GM23338 (cell line): Measurements from ENCODE around the gene VAMP2. TPM values are rescaled to one million over a fixed set of nuclear protein-coding genes. Genes with fewer than 3 reads are reported as not detected.
A peak's percentile ranks its signal among the peaks of the same experiment; 100 is the strongest.

ENCODE experiments used
- ATAC-seq: fragments of 200-7000 bp; cut with Tn5 transposase; 3 replicates; pipeline ENCODE4 v1.9.1; 2020
- DNase-seq: peaks from one replicate; pipeline ENCODE4 v3.0.0-alpha.2; 2015; ENCODE audit warnings: low spot score
- H2AFZ ChIP-seq: fragments of 200-600 bp; sonication (generic); 2 replicates; pipeline ENCODE4 v1.8.0; 2016; ENCODE audit warnings: antibody characterized with exemption, mild to moderate bottlenecking, moderate library complexity
- H3F3A ChIP-seq: fragments of 200-600 bp; sonication (generic); replicated peaks from 2 replicates; pipeline ENCODE4 v1.8.0; 2017; ENCODE audit warnings: antibody characterized with exemption, mixed run types, low read depth
- H3K27ac ChIP-seq: fragments of 200-600 bp; sonication (generic); 2 replicates; pipeline ENCODE4 v1.6.1; 2016; ENCODE audit warnings: low read depth
- H3K27me3 ChIP-seq: fragments of 200-600 bp; sonication (generic); 2 replicates; pipeline ENCODE4 v1.8.0; 2016; ENCODE audit warnings: mild to moderate bottlenecking, mixed run types, moderate library complexity; ENCODE audit not compliant: insufficient read depth
- H3K36me3 ChIP-seq: fragments of 200-600 bp; sonication (generic); 2 replicates; pipeline ENCODE4 v1.8.0; 2016; ENCODE audit warnings: mild to moderate bottlenecking; ENCODE audit not compliant: insufficient read depth
- H3K4me1 ChIP-seq: fragments of 200-600 bp; sonication (generic); 2 replicates; pipeline ENCODE4 v1.8.0; 2016; ENCODE audit warnings: mild to moderate bottlenecking, moderate library complexity; ENCODE audit not compliant: insufficient read depth
- H3K4me2 ChIP-seq: fragments of 200-600 bp; sonication (generic); 2 replicates; pipeline ENCODE4 v1.7.1; 2017; ENCODE audit warnings: mixed run types
- H3K4me3 ChIP-seq: fragments of 200-600 bp; sonication (generic); 2 replicates; pipeline ENCODE4 v1.6.1; 2016; ENCODE audit warnings: mixed run types
- H3K79me2 ChIP-seq: fragments of 200-600 bp; sonication (generic); replicated peaks from 2 replicates; pipeline ENCODE4 v1.8.0; 2017; ENCODE audit warnings: mild to moderate bottlenecking; ENCODE audit not compliant: insufficient read depth
- H3K9me2 ChIP-seq: fragments of 200-600 bp; sonication (generic); 2 replicates; pipeline ENCODE4 v1.8.0; 2017; ENCODE audit not compliant: insufficient read depth
- H4K20me1 ChIP-seq: fragments of 200-600 bp; sonication (generic); replicated peaks from 2 replicates; pipeline ENCODE4 v1.8.0; 2017; ENCODE audit warnings: mild to moderate bottlenecking; ENCODE audit not compliant: insufficient read depth
- H3K27ac Mint-ChIP-seq: 2 replicates; pipeline ENCODE4 v1.8.0; 2020; ENCODE audit warnings: inconsistent platforms, mild to moderate bottlenecking, moderate library complexity, mixed read lengths
- H3K27me3 Mint-ChIP-seq: 3 replicates; pipeline ENCODE4 v1.8.0; 2022; ENCODE audit warnings: low read depth, mild to moderate bottlenecking, moderate library complexity, mixed read lengths, inconsistent platforms; ENCODE audit not compliant: insufficient read depth, poor library complexity
- H3K36me3 Mint-ChIP-seq: 3 replicates; pipeline ENCODE4 v1.8.0; 2021; ENCODE audit warnings: low read depth, mild to moderate bottlenecking, inconsistent platforms, moderate library complexity, mixed read lengths
- H3K4me1 Mint-ChIP-seq: 3 replicates; pipeline ENCODE4 v1.8.0; 2020; ENCODE audit warnings: mild to moderate bottlenecking, inconsistent platforms, mixed read lengths
- H3K4me3 Mint-ChIP-seq: 3 replicates; pipeline ENCODE4 v1.8.0; 2021; ENCODE audit warnings: moderate library complexity, mild to moderate bottlenecking, inconsistent platforms, mixed read lengths
- H3K9me3 Mint-ChIP-seq: 3 replicates; pipeline ENCODE4 v1.8.0; 2020; ENCODE audit warnings: moderate library complexity, mild to moderate bottlenecking, inconsistent platforms, mixed read lengths
- ETS1 ChIP-seq: IDR thresholded peaks from 2 replicates; pipeline ENCODE4 v1.6.1; 2016; ENCODE audit warnings: antibody characterized with exemption
- EZH2 ChIP-seq: fragments of 200-600 bp; sonication (generic); IDR thresholded peaks from one replicate; pipeline ENCODE4 v1.8.0; 2017; ENCODE audit warnings: antibody characterized with exemption, mild to moderate bottlenecking, low read depth; ENCODE audit not compliant: unreplicated experiment
- REST ChIP-seq: IDR thresholded peaks from one replicate; pipeline ENCODE4 v1.6.1; 2018; ENCODE audit warnings: antibody characterized with exemption; ENCODE audit not compliant: unreplicated experiment
- STAT1 ChIP-seq: IDR thresholded peaks from one replicate; pipeline ENCODE4 v1.6.1; 2016; ENCODE audit warnings: antibody characterized with exemption; ENCODE audit not compliant: unreplicated experiment
- polyA plus RNA-seq: library from polyadenylated mRNA; unstranded; fragments of >200 nt; fragmentation: Nextera tagmentation; extraction: Ambion mirVana; gene quantifications from 2 replicates; pipeline ENCODE4 v1.2.1, GENCODE V29; 2016
- total RNA-seq: library from RNA; depleted of rRNA; stranded (reverse); fragments of >200 nt; shearing (Covaris generic); gene quantifications from 2 replicates; pipeline ENCODE4 v1.2.3, GENCODE V29; 2014

VAMP2 gene
- total and polyA plus RNA-seq, 2 experiments from 2014 or later, result 6.9 to 32.3 TPM

- DNase-seq (peak; percentile 74), ATAC-seq (peak; percentile 8)
- H4K20me1 ChIP-seq, result peaks cover 6% of the 10 kb centered on the region; the same call in 1 of the 2 replicates
- peak overlapping the region; percentile 83 for H3K4me3 Mint-ChIP-seq
- H3F3A ChIP-seq, result peaks cover 18% of the 10 kb centered on the region
- 0 out of 2 replicates have a peak overlapping the region, but pooled peaks have one; percentile 63 for H2AFZ ChIP-seq
- peaks cover 32% of the 10 kb centered on the region for H3K4me1 Mint-ChIP-seq
- H3K4me1 ChIP-seq, result peaks cover 26% of the 10 kb centered on the region
- H3K36me3 Mint-ChIP-seq, result peaks cover 4% of the 10 kb centered on the region
- no peak overlapping the region for H3K27ac Mint-ChIP-seq
- peaks cover 84% of the 10 kb centered on the region for H3K27me3 ChIP-seq
- H3K27ac ChIP-seq, result no peak overlapping the region
- no peaks in the 10 kb centered on the region for H3K9me2 ChIP-seq
- no peaks in the 10 kb centered on the region for H3K79me2 ChIP-seq
- peaks cover 12% of the 10 kb centered on the region for H3K9me3 Mint-ChIP-seq
- no peaks in the 10 kb centered on the region for H3K36me3 ChIP-seq
- H3K27me3 Mint-ChIP-seq, result peaks cover 88% of the 10 kb centered on the region
- TF ChIP-seq EZH2 (peak; percentile 25), STAT1 (no peak)
- H3K4me3 ChIP-seq, result peak overlapping the region; percentile 66
- peak overlapping the region; percentile 94 for H3K4me2 ChIP-seq
These were observed 37.4 kb downstream of the VAMP2 start for GRCh38 chr17:8125154-8125946.

- peaks cover 18% of the 10 kb centered on the region for H3K9me3 Mint-ChIP-seq
- H3K79me2 ChIP-seq, result no peaks in the 10 kb centered on the region
- ATAC-seq (no peak), DNase-seq (no peak)
- peaks cover 32% of the 10 kb centered on the region for H3K4me1 Mint-ChIP-seq
- peaks cover 76% of the 10 kb centered on the region for H3K27me3 ChIP-seq
- peak; percentile 72 for TF ChIP-seq EZH2
- TF ChIP-seq ETS1, result no peak
- no peaks in the 10 kb centered on the region for H3K36me3 ChIP-seq
- H2AFZ ChIP-seq, result peak overlapping the region; percentile 67; the same call in 1 of the 2 replicates
- peak overlapping the region; percentile 94 for H3K4me2 ChIP-seq
- H3K27ac ChIP-seq, result no peak overlapping the region
- H3K4me3 ChIP-seq, result peak overlapping the region; percentile 66
- peaks cover 9% of the 10 kb centered on the region for H3K36me3 Mint-ChIP-seq
- H3K27me3 Mint-ChIP-seq, result peaks cover 90% of the 10 kb centered on the region
- H3K4me1 ChIP-seq, result peaks cover 26% of the 10 kb centered on the region
- no peaks in the 10 kb centered on the region for H3K9me2 ChIP-seq
- H3K27ac Mint-ChIP-seq, result no peak overlapping the region
- peaks cover 6% of the 10 kb centered on the region; the same call in 1 of the 2 replicates for H4K20me1 ChIP-seq
- H3F3A ChIP-seq, result peaks cover 18% of the 10 kb centered on the region
- H3K4me3 Mint-ChIP-seq, result peak overlapping the region; percentile 83
These were observed 38.2 kb downstream of the VAMP2 start for GRCh38 chr17:8124350-8125153.

- Histone ChIP-seq H3K4me2 (peak within 1 kb of the TSS; percentile 94), H3K4me1 (peaks cover 26% of the 10 kb centered on the region), H3F3A (peaks cover 18% of the 10 kb centered on the region), H3K4me3 (peak within 1 kb of the TSS; percentile 66), H3K9me2 (no peaks in the 10 kb centered on the region), H3K27me3 (peaks cover 69% of the 10 kb centered on the region), H3K79me2 (no peaks in the 10 kb centered on the region), H3K27ac (no peak within 1 kb of the TSS), H4K20me1 (peaks cover 6% of the 10 kb centered on the region; the same call in 1 of the 2 replicates), H3K36me3 (no peaks in the 10 kb centered on the region), H2AFZ (peak within 1 kb of the TSS; percentile 67; the same call in 1 of the 2 replicates)
- Mint-ChIP-seq H3K27me3 (peaks cover 89% of the 10 kb centered on the region), H3K36me3 (peaks cover 12% of the 10 kb centered on the region), H3K4me3 (peak within 1 kb of the TSS; percentile 83), H3K27ac (no peak within 1 kb of the TSS), H3K9me3 (peaks cover 24% of the 10 kb centered on the region), H3K4me1 (peaks cover 32% of the 10 kb centered on the region)
- ATAC-seq (peak; percentile 0), DNase-seq (peak; percentile 92)
- no peak for TF ChIP-seq STAT1
- no peak for TF ChIP-seq REST
- TF ChIP-seq EZH2, result peak; percentile 19
These were observed 38.9 kb downstream of the VAMP2 start, which contains the start of gene HES7 for GRCh38 chr17:8123695-8124349. TSS of gene HES7 (minus strand) at chr17:8124106. CDS start at chr17:8124084, 22 bp downstream.
